OCI-LY1 (cell line): ENCODE measurements around the gene ZNF80.

Experiments used
- EZH2 ChIP-seq: fragments of 200-600 bp; sonication (generic), shearing (Covaris generic); IDR thresholded peaks from 2 replicates; pipeline ENCODE4 v1.8.0; 2017; ENCODE audit warnings: borderline replicate concordance, mixed run types, mild to moderate bottlenecking, antibody characterized with exemption, low read length, moderate library complexity, mixed read lengths
- TF ChIP-seq, protein P1 (sequence below): fragments of 200-600 bp; sonication (generic), shearing (Covaris generic); IDR thresholded peaks from 2 replicates; pipeline ENCODE4 v1.5.1; 2017; ENCODE audit warnings: mild to moderate bottlenecking, antibody characterized with exemption, low read length, moderate library complexity, mixed read lengths

DNA sequence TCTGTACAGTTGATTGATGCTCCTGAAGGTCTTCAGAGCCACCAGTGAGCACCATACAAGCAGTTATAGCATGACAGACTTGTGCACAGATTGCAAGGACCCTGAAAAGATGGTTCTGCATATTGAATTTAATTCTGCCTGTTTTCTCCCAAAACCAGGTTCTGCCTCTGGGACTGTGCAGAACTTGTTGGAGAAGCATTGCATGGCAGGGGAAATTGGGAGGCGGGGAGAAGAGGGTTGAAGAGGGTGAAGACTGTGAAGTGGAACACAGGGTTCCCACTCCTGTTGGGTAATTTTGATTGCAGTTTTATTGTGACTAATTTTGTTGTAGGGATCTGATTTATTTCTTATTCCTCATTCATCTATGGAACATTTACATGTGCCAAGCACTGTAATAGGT is 10.3 kb downstream of the ZNF80 start:
- TF ChIP-seq, protein P1, sequence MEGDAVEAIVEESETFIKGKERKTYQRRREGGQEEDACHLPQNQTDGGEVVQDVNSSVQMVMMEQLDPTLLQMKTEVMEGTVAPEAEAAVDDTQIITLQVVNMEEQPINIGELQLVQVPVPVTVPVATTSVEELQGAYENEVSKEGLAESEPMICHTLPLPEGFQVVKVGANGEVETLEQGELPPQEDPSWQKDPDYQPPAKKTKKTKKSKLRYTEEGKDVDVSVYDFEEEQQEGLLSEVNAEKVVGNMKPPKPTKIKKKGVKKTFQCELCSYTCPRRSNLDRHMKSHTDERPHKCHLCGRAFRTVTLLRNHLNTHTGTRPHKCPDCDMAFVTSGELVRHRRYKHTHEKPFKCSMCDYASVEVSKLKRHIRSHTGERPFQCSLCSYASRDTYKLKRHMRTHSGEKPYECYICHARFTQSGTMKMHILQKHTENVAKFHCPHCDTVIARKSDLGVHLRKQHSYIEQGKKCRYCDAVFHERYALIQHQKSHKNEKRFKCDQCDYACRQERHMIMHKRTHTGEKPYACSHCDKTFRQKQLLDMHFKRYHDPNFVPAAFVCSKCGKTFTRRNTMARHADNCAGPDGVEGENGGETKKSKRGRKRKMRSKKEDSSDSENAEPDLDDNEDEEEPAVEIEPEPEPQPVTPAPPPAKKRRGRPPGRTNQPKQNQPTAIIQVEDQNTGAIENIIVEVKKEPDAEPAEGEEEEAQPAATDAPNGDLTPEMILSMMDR = no peak
- TF ChIP-seq EZH2 = no peak
